COR-L47 (cell line): ENCODE results near the gene GNAZ.
"Not testable (repeated sequence)": the region's sequence is repeated elsewhere in the genome, so short reads cannot be mapped to it uniquely, and the experiment has no call there.

Source experiments
- DNase-seq: peaks from one replicate; lab custom pipeline; 2025; lab: John Stamatoyannopoulos, UW

Gene GNAZ

GRCh38 chr22:23070418-23071229 is at the start of gene GNAZ:
Gene GNAZ, plus strand, starts transcription at chr22:23070519. Its CDS starts 25,177 bp downstream, at chr22:23095696.
- peak; percentile 46 for DNase-seq

- DNase-seq, result no peak
Observed at GRCh38 chr22:23020659-23021293, 49.5 kb upstream of the GNAZ start.

GRCh38 chr22:23021660-23022353 is 48.5 kb upstream of the GNAZ start:
- not testable (repeated sequence) for DNase-seq

- DNase-seq, result no peak
Observed at GRCh38 chr22:23023294-23023693, 47.0 kb upstream of the GNAZ start.

GRCh38 chr22:23026777-23027176 is 43.5 kb upstream of the GNAZ start:
- DNase-seq, result no peak

- DNase-seq, result not testable (repeated sequence)
Observed at GRCh38 chr22:23027849-23028248, 42.5 kb upstream of the GNAZ start.

- no peak for DNase-seq
Observed at GRCh38 chr22:23029521-23030228, 40.6 kb upstream of the GNAZ start.

GRCh38 chr22:23031381-23031780 is 38.9 kb upstream of the GNAZ start:
- DNase-seq, result no peak

GRCh38 chr22:23031786-23032185 is 38.5 kb upstream of the GNAZ start:
- DNase-seq, result no peak

- no peak for DNase-seq
Observed at GRCh38 chr22:23032658-23033057, 37.7 kb upstream of the GNAZ start.

GRCh38 chr22:23033116-23033905 is 37.0 kb upstream of the GNAZ start:
- DNase-seq, result no peak

GRCh38 chr22:23034621-23035556 is 35.4 kb upstream of the GNAZ start:
- no peak for DNase-seq

GRCh38 chr22:23035557-23036277 is 34.6 kb upstream of the GNAZ start:
- DNase-seq, result no peak

GRCh38 chr22:23036684-23037428 is 33.5 kb upstream of the GNAZ start:
- DNase-seq, result no peak

- no peak for DNase-seq
Observed at GRCh38 chr22:23037429-23038333, 32.6 kb upstream of the GNAZ start.

GRCh38 chr22:23038334-23038642 is 32.0 kb upstream of the GNAZ start:
- no peak for DNase-seq

- no peak for DNase-seq
Observed at GRCh38 chr22:23038902-23039301, 31.4 kb upstream of the GNAZ start.

- no peak for DNase-seq
Observed at GRCh38 chr22:23042179-23042578, 28.1 kb upstream of the GNAZ start.
